Stimulated activated CD4-positive, alpha-beta T cell treated with anti-CD3 and anti-CD28 coated beads, Interleukin-15, amount 100 ng/mL, for 1 hour (primary cell): Measurements from ENCODE around the gene CPA5.

Source experiments
- DNase-seq, 2 donors: peaks; one replicate each; pipeline ENCODE4 v3.0.0-alpha.2; 2020; ENCODE audit warnings: low read depth in 1 of 2, low spot score in 1 of 2

Gene CPA5

DNA sequence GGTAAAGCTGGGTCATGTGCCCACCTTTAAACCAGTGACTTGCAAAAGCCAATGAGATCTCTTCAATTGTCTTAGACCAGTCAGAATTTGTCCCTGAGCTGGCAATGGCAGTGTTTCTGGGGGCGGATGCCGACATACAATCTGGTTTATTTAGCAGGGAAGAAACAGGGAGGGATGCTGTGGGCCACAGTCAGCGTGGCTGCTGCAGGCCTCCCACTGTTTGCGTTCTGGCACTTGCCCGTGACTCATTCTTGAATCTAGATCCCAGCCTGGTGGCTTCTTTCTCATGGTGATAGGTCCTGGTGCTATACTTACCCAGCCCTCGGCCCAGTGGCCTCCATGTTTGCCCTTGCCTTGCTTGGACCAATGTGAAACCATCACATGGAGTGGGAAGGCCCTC is 32.6 kb downstream of the CPA5 start:
- DNase-seq = no peak

DNA sequence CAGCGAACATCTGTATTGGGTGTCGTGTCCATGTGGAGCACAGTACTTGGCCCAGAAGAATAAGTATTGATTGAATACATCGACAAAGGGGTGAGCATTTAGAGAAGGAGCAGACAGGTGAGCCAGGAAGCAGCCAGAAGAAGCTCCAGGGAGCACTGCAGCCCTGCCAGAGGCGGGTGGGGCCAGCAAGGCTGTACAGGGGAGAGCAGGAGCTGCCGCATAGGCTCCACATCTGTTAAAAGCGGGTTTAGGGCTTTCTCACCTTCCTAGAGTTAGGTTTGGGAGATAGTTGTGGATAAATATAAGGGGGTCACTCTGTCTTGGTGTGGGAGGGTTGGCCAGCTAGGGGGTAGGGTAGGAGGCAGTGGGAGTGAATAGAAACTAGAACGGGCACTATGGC is 34.4 kb downstream of the CPA5 start:
- no peak for DNase-seq

- DNase-seq = no peak
Measured at GRCh38 chr7:130379532-130379920, 34.9 kb downstream of the CPA5 start.

DNA sequence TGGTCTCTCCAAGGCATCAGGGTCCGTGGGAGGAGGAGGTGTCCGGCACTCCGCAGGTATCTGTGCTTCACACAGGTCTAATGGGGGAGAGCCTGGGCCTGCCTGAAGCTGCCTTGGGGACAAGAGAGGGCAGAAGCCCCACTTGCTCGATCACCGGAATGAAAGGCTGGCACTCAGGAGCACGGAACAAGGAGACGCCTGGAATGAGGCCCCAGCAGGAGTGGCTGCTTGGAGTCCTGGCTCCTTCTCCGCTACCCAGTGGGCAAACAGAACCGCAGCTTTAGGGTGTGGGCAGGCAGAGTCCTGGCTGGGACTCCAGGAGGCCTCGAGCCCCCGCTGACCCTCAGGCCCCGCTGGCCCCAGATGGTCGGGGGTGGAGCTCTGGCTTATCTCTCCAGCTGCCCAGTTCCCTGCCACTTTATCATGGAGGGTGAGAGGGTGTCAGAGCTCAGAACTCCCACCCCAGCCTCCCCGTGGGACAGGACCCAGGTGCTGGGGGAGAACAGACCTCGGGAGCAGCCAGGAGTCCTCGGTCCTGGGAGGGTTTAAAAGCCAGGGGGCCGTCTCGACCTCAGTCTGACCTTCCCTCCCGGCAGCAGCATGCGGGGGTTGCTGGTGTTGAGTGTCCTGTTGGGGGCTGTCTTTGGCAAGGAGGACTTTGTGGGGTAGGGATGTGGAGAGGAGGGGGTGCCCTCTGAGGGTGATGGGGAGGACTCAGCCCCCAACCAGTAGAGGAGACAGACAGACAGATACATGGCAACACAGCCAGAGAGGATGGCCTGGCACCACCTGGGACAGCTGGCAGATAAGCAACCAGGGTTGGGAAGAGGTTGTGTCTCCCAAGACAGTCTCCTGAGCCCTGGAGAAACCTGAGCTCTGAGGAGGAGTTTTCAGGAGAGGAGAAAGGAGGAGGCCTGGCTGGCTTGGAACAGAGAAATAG is 35.6 kb downstream of the CPA5 start, which contains the start of gene CPA1:
Gene CPA1 (plus strand): TSS at position 574 of the 940 bp plus-strand sequence. CDS start 27 bp downstream, at position 601.
- no peak for DNase-seq

GRCh38 chr7:130380861-130381455 is 36.3 kb downstream of the CPA5 start:
- no peak for DNase-seq

- no peak for DNase-seq
Measured at GRCh38 chr7:130381468-130382312, 37.1 kb downstream of the CPA5 start.

DNA sequence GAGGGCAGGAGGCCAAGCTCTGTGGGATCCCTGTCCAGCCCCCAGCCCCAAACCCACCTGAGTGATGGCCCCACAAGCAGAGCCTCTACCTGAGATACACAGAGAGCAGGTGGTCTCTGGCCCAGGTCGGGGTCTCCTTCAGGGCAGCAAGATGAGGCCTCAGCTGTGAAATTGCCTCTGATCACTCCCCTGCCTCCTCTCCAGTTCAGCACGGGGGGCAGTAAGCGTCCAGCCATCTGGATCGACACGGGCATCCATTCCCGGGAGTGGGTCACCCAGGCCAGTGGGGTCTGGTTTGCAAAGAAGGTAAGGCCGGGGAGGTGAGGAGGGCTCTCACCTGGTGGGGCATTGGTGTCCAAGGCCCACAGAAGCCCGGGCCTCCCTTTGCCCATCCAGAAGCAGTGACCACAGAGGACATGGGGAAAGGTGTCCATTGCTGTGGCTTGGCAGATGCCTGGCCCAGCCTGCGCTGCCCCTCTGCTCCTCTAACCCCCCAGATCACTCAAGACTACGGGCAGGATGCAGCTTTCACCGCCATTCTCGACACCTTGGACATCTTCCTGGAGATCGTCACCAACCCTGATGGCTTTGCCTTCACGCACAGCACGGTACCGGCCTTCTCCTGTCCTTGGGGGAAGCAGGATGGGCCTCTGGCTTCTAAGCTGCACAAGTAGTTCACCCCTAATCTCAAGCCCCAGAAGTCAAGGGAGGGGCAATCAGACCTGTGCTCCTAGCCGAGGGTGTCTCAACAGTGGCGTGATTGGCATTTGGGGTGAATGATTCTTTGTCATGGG is 38.8 kb downstream of the CPA5 start:
- DNase-seq = no peak

GRCh38 chr7:130384371-130384801 is 39.8 kb downstream of the CPA5 start:
- DNase-seq = no peak

DNA sequence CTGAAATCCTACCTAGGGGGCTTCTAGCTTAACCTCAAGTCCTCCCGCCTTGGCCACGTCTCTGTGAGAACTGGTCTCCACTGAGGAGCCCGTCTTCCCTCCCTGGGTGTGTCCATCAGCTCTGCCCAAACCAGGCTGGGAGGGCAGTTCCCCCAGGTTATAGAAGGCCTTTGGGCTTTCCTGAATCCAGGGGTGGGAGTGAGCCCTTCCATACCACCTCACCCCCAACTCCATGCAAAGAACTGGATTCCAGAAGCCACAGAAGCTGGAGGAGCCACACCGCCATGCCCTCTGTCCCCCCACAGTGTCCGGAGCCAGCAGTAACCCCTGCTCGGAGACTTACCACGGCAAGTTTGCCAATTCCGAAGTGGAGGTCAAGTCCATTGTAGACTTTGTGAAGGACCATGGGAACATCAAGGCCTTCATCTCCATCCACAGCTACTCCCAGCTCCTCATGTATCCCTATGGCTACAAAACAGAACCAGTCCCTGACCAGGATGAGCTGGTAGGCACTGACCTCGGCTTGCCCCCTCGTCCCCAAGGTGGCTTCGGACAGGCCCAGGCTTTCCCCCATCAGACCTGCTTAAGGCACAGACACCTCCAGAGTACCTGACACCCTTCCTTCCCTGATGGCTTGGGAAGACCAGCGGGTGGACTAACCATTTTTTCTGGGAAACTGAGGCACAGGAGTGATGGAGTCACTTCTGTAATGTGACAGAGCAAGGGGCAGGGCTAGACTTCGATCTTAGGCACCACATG is 40.4 kb downstream of the CPA5 start:
- DNase-seq = no peak

DNA sequence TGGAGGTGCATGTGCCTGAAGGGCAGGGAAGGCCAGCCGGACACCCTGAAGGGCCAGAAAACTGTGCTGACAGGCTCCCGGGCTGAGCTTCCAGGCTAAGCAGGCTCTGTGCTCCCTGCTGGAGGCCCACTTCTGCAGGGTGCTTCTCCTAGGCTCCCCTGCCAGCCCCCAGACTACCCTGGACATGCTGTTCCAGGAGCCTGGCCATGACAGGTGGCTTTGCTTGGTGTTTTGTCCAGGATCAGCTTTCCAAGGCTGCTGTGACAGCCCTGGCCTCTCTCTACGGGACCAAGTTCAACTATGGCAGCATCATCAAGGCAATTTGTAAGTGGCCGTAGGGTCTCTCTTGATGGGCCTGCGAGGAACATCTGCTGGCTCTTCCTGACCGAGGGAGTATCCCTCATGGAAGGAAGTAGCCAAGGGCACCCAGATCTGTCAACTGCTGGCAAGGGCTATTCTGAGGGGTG is 41.0 kb downstream of the CPA5 start:
- DNase-seq = no peak

DNA sequence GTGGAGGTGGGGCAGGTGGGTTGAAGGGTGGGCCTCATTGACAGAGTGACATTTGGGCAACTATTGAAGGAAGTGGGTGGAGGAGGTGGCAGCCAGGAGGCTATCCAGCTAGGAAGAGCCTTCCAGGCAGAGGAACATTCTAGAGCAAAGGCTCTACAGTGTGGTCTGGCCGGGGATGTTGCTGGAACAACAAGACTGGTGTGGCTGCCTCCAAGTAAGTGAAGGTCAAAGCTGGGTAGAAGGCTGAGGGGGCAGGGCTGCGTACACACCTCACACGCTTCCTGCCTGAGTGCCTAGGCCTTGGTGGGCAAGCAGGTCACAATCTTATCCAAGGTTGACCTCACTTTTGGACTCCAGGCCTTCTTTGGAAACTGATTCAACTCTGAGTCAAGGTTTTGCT is 42.3 kb downstream of the CPA5 start:
- no peak for DNase-seq

DNA sequence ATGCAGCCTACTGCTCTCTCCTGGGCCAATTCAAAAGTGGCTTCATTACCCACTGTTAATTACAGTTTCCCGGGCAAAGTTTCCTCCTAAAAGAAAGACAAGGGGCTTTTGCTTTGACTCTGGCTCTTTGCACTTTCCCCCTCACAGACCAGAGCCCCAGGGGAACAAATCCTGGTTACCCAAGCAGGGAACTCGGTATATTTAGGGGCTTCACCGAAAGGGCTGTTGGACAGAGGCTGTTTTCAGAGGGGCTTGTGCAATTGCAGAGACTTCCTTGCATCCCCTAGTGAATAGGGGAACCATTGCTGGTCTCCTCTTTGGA is 42.7 kb downstream of the CPA5 start:
- no peak for DNase-seq

- DNase-seq = no peak
Measured at GRCh38 chr7:130387628-130388403, 43.2 kb downstream of the CPA5 start.

DNA sequence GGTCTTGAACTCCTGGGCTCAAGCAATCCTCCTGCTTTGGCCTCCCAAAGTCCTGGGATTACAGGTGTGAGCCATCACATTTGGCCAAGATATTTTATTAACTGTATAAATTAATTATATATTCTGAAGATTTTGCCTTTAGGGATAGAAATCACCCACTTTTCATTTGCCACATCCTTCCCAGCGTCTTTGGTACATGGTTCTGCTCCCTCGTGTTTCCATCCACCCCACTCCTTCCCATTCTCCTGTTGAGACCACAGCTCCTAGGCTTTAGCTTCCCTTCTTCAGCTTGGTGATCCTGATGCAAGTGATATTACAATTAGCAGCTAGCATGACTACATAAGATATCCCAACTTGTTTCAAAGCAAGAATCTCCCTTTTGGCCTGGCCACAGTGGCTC is 44.1 kb downstream of the CPA5 start:
- DNase-seq = no peak

- no peak for DNase-seq
Measured at GRCh38 chr7:130390486-130390885, 45.9 kb downstream of the CPA5 start.

- DNase-seq = no peak
Measured at GRCh38 chr7:130393101-130393561, 48.5 kb downstream of the CPA5 start.

DNA sequence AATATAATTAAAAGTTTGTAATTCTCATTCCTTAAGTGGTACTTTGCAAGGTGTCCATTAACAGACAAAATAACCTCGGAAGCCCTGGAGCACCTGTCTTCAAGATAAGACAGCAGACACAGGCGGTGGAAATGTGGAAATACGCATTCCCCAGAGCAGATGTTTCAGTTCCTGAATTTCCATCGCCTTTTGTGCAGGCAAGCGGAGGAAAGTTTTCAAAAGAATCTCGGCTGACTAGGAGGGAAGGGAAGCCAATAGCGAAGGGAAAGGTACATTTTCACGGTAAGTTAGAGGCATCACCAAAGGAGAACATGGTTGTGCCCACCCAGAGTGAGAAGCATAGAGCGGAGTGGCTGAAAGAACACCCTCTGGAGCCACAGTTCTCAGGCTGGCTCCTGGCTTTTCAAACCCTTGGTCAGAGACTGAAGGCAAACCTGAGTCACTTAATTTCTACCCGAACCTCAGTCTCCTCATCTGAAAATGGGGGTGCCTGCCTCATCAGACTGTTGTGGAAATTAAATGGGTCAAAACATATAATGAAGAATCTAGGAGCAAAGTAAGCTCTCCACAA is 49.3 kb downstream of the CPA5 start:
- no peak for DNase-seq

DNA sequence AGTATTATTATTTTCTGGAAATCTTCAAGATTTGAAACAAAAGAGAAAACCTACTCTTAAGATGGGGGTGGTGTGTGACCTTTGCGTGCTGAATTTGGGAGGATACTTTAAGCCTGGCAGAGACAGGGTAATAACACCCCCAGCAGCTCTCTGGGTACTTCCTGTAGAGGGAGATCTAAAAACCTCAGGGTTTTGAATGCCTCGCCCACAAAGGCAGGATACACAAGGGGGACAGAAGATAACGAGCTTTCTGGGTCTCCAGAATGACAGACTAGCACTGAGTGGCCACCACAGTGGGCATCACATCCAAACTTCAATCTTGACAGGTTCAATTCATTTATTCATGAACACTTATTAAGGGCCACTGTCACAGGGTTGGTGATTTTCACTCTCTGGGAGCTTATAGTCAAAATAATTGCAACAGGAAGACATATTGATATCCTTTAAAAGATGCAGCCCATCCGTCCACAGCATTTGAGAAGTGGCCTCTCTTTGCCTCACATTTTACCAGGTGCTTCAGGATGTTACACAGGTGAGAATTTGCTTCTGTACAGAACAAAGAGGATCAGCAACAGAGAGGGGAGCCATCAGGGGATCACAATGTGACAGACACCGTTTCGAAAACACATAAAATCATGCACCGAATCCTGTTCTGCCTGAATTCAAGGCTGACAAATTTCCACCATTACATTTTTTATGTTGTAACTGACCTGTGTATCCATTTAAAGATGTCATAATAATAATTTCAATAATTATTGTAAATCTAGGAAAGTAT is 50.0 kb downstream of the CPA5 start:
- no peak for DNase-seq
